GM23338 (cell line): Measurements from ENCODE around the gene GNA12. TPM values are rescaled to one million over a fixed set of nuclear protein-coding genes. Genes with fewer than 3 reads are reported as not detected.
"Not testable (repeated sequence)": the region's sequence is repeated elsewhere in the genome, so short reads cannot be mapped to it uniquely, and the experiment has no call there.

ENCODE experiments used
- ATAC-seq: fragments of 200-7000 bp; cut with Tn5 transposase; 3 replicates; pipeline ENCODE4 v1.9.1; 2020
- DNase-seq: peaks from one replicate; pipeline ENCODE4 v3.0.0-alpha.2; 2015; ENCODE audit warnings: low spot score
- H2AFZ ChIP-seq: fragments of 200-600 bp; sonication (generic); 2 replicates; pipeline ENCODE4 v1.8.0; 2016; ENCODE audit warnings: antibody characterized with exemption, mild to moderate bottlenecking, moderate library complexity
- H3F3A ChIP-seq: fragments of 200-600 bp; sonication (generic); replicated peaks from 2 replicates; pipeline ENCODE4 v1.8.0; 2017; ENCODE audit warnings: antibody characterized with exemption, mixed run types, low read depth
- H3K27ac ChIP-seq: fragments of 200-600 bp; sonication (generic); 2 replicates; pipeline ENCODE4 v1.6.1; 2016; ENCODE audit warnings: low read depth
- H3K27me3 ChIP-seq: fragments of 200-600 bp; sonication (generic); 2 replicates; pipeline ENCODE4 v1.8.0; 2016; ENCODE audit warnings: mild to moderate bottlenecking, mixed run types, moderate library complexity; ENCODE audit not compliant: insufficient read depth
- H3K36me3 ChIP-seq: fragments of 200-600 bp; sonication (generic); 2 replicates; pipeline ENCODE4 v1.8.0; 2016; ENCODE audit warnings: mild to moderate bottlenecking; ENCODE audit not compliant: insufficient read depth
- H3K4me1 ChIP-seq: fragments of 200-600 bp; sonication (generic); 2 replicates; pipeline ENCODE4 v1.8.0; 2016; ENCODE audit warnings: mild to moderate bottlenecking, moderate library complexity; ENCODE audit not compliant: insufficient read depth
- H3K4me2 ChIP-seq: fragments of 200-600 bp; sonication (generic); 2 replicates; pipeline ENCODE4 v1.7.1; 2017; ENCODE audit warnings: mixed run types
- H3K4me3 ChIP-seq: fragments of 200-600 bp; sonication (generic); 2 replicates; pipeline ENCODE4 v1.6.1; 2016; ENCODE audit warnings: mixed run types
- H3K79me2 ChIP-seq: fragments of 200-600 bp; sonication (generic); replicated peaks from 2 replicates; pipeline ENCODE4 v1.8.0; 2017; ENCODE audit warnings: mild to moderate bottlenecking; ENCODE audit not compliant: insufficient read depth
- H3K9me2 ChIP-seq: fragments of 200-600 bp; sonication (generic); 2 replicates; pipeline ENCODE4 v1.8.0; 2017; ENCODE audit not compliant: insufficient read depth
- H4K20me1 ChIP-seq: fragments of 200-600 bp; sonication (generic); replicated peaks from 2 replicates; pipeline ENCODE4 v1.8.0; 2017; ENCODE audit warnings: mild to moderate bottlenecking; ENCODE audit not compliant: insufficient read depth
- H3K27ac Mint-ChIP-seq: 2 replicates; pipeline ENCODE4 v1.8.0; 2020; ENCODE audit warnings: inconsistent platforms, mild to moderate bottlenecking, moderate library complexity, mixed read lengths
- H3K27me3 Mint-ChIP-seq: 3 replicates; pipeline ENCODE4 v1.8.0; 2022; ENCODE audit warnings: low read depth, mild to moderate bottlenecking, moderate library complexity, mixed read lengths, inconsistent platforms; ENCODE audit not compliant: insufficient read depth, poor library complexity
- H3K36me3 Mint-ChIP-seq: 3 replicates; pipeline ENCODE4 v1.8.0; 2021; ENCODE audit warnings: low read depth, mild to moderate bottlenecking, inconsistent platforms, moderate library complexity, mixed read lengths
- H3K4me1 Mint-ChIP-seq: 3 replicates; pipeline ENCODE4 v1.8.0; 2020; ENCODE audit warnings: mild to moderate bottlenecking, inconsistent platforms, mixed read lengths
- H3K4me3 Mint-ChIP-seq: 3 replicates; pipeline ENCODE4 v1.8.0; 2021; ENCODE audit warnings: moderate library complexity, mild to moderate bottlenecking, inconsistent platforms, mixed read lengths
- H3K9me3 Mint-ChIP-seq: 3 replicates; pipeline ENCODE4 v1.8.0; 2020; ENCODE audit warnings: moderate library complexity, mild to moderate bottlenecking, inconsistent platforms, mixed read lengths
- ETS1 ChIP-seq: IDR thresholded peaks from 2 replicates; pipeline ENCODE4 v1.6.1; 2016; ENCODE audit warnings: antibody characterized with exemption
- EZH2 ChIP-seq: fragments of 200-600 bp; sonication (generic); IDR thresholded peaks from one replicate; pipeline ENCODE4 v1.8.0; 2017; ENCODE audit warnings: antibody characterized with exemption, mild to moderate bottlenecking, low read depth; ENCODE audit not compliant: unreplicated experiment
- EZH2phosphoT487 ChIP-seq: fragments of 200-600 bp; sonication (generic); IDR thresholded peaks from one replicate; pipeline ENCODE4 v1.8.1; 2018; ENCODE audit warnings: antibody characterized with exemption; ENCODE audit not compliant: unreplicated experiment
- JUNB ChIP-seq: IDR thresholded peaks from one replicate; pipeline ENCODE4 v1.6.1; 2016; ENCODE audit warnings: antibody characterized with exemption; ENCODE audit not compliant: unreplicated experiment
- NANOG ChIP-seq: IDR thresholded peaks from 2 replicates; pipeline ENCODE4 v1.6.1; 2016; ENCODE audit warnings: antibody characterized with exemption, borderline replicate concordance
- STAT1 ChIP-seq: IDR thresholded peaks from one replicate; pipeline ENCODE4 v1.6.1; 2016; ENCODE audit warnings: antibody characterized with exemption; ENCODE audit not compliant: unreplicated experiment
- ZNF114 ChIP-seq: fragments of 250-450 bp; sonication (Bioruptor Pico); IDR thresholded peaks from 2 replicates; pipeline ENCODE4 v1.5.0; 2020; ENCODE audit warnings: mild to moderate bottlenecking, moderate library complexity
- ZNF331 ChIP-seq: fragments of 250-450 bp; sonication (Bioruptor Pico); IDR thresholded peaks from 2 replicates; pipeline ENCODE4 v1.5.0; 2020; ENCODE audit warnings: low read depth, mild to moderate bottlenecking, moderate library complexity
- ZNF462 ChIP-seq: fragments of 250-450 bp; sonication (Bioruptor Pico); IDR thresholded peaks from 2 replicates; pipeline ENCODE4 v1.5.0; 2020; ENCODE audit warnings: mild to moderate bottlenecking, moderate library complexity
- polyA plus RNA-seq: library from polyadenylated mRNA; unstranded; fragments of >200 nt; fragmentation: Nextera tagmentation; extraction: Ambion mirVana; gene quantifications from 2 replicates; pipeline ENCODE4 v1.2.1, GENCODE V29; 2016
- total RNA-seq: library from RNA; depleted of rRNA; stranded (reverse); fragments of >200 nt; shearing (Covaris generic); gene quantifications from 2 replicates; pipeline ENCODE4 v1.2.3, GENCODE V29; 2014
- TF ChIP-seq, protein P1 (sequence below): IDR thresholded peaks from one replicate; pipeline ENCODE4 v1.6.1; 2018; ENCODE audit warnings: antibody characterized with exemption; ENCODE audit not compliant: unreplicated experiment

GNA12 gene
- total and polyA plus RNA-seq, 2 experiments from 2014 or later, result 24.0 to 87.7 TPM

- H3F3A ChIP-seq, H3K4me1 Mint-ChIP-seq, H4K20me1 ChIP-seq, H3K9me3 Mint-ChIP-seq, H3K27me3 ChIP-seq, H3K9me2 ChIP-seq, DNase-seq, ATAC-seq, H2AFZ ChIP-seq, H3K4me3 ChIP-seq, H3K4me1 ChIP-seq, H3K27ac ChIP-seq, H3K27ac Mint-ChIP-seq, H3K4me2 ChIP-seq, H3K4me3 Mint-ChIP-seq: not testable (repeated sequence)
- Histone ChIP-seq H3K36me3 (peaks cover 11% of the 10 kb centered on the region), H3K79me2 (peaks cover 35% of the 10 kb centered on the region)
- Mint-ChIP-seq H3K36me3 (peaks cover 63% of the 10 kb centered on the region), H3K27me3 (peaks cover 14% of the 10 kb centered on the region)
Measured at GRCh38 chr7:2727206-2727605, 116.9 kb downstream of the GNA12 start.

GRCh38 chr7:2726316-2727018, 117.6 kb downstream of the GNA12 start:
- H3K27ac Mint-ChIP-seq, result no peak overlapping the region
- Histone ChIP-seq H3K27me3 (no peaks in the 10 kb centered on the region), H3K4me2 (no peak overlapping the region), H2AFZ (no peak overlapping the region), H3K79me2 (peaks cover 28% of the 10 kb centered on the region), H4K20me1 (no peaks in the 10 kb centered on the region; the same call in none of the 2 replicates), H3K27ac (no peak overlapping the region), H3F3A (no peaks in the 10 kb centered on the region), H3K4me3 (no peak overlapping the region), H3K4me1 (no peaks in the 10 kb centered on the region), H3K36me3 (peaks cover 5% of the 10 kb centered on the region), H3K9me2 (no peaks in the 10 kb centered on the region)
- no peak for ATAC-seq
- peaks cover 56% of the 10 kb centered on the region for H3K36me3 Mint-ChIP-seq
- peaks cover 14% of the 10 kb centered on the region for H3K27me3 Mint-ChIP-seq
- DNase-seq, result no peak
- H3K4me3 Mint-ChIP-seq, result no peak overlapping the region
- no peaks in the 10 kb centered on the region for H3K9me3 Mint-ChIP-seq
- H3K4me1 Mint-ChIP-seq, result peaks cover 8% of the 10 kb centered on the region
- TF ChIP-seq, protein P1, sequence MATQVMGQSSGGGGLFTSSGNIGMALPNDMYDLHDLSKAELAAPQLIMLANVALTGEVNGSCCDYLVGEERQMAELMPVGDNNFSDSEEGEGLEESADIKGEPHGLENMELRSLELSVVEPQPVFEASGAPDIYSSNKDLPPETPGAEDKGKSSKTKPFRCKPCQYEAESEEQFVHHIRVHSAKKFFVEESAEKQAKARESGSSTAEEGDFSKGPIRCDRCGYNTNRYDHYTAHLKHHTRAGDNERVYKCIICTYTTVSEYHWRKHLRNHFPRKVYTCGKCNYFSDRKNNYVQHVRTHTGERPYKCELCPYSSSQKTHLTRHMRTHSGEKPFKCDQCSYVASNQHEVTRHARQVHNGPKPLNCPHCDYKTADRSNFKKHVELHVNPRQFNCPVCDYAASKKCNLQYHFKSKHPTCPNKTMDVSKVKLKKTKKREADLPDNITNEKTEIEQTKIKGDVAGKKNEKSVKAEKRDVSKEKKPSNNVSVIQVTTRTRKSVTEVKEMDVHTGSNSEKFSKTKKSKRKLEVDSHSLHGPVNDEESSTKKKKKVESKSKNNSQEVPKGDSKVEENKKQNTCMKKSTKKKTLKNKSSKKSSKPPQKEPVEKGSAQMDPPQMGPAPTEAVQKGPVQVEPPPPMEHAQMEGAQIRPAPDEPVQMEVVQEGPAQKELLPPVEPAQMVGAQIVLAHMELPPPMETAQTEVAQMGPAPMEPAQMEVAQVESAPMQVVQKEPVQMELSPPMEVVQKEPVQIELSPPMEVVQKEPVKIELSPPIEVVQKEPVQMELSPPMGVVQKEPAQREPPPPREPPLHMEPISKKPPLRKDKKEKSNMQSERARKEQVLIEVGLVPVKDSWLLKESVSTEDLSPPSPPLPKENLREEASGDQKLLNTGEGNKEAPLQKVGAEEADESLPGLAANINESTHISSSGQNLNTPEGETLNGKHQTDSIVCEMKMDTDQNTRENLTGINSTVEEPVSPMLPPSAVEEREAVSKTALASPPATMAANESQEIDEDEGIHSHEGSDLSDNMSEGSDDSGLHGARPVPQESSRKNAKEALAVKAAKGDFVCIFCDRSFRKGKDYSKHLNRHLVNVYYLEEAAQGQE, result no peak
- TF ChIP-seq STAT1 (no peak), ZNF462 (no peak), ETS1 (no peak), ZNF331 (CRISPR knock-in tag) (no peak), EZH2phosphoT487 (no peak), JUNB (no peak), ZNF114 (CRISPR knock-in tag) (no peak), EZH2 (no peak), NANOG (no peak)
